ENCODE data around the gene ARHGEF17.

ARHGEF17 gene

DNA sequence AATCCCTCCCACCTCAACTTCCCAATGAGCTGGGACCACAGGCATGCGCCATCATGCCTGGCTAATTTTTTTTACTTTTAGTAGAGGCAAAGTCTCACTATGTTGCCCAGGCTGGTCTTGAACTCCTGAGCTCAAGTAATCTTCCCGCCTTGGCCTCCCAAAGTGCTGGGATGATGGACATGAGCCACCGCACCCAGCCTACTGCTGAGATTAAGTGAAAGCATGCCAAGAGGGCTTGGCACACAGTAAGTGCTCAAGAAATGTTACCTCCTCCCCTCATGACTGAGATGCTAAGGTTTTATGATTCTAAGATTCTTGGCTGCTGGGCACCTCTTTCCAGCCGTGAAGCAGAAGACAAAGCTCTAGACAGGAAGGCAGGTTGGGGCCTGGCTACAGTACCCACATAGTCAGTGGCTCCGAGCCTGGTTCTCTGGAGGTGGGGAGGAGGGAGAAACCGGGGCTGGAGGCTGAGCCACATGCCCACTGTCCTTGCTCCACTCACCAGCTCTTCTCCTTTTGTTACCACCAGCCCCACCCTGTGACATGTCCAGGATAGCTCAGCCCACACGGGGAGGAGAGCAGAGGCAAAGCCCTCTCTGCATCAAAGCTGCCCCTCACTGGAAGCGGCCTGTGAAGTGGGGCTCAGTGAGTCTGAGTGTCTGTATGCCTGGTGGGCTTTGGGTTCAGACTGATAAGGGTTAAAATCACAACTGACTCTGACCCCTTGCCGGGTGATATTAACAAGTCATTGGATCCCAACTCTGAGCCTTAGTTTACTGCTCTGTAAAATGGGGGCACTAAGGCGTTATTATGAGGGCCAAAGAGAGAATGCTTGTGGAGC, 12.9 kb downstream of the ARHGEF17 start:
- no peak for TF ChIP-seq CTBP1 (IDR thresholded peaks at IDR 0.05; ENCODE audit: borderline replicate concordance)
- no peak for TF ChIP-seq SP1 (IDR thresholded peaks at IDR 0.05)
- TF ChIP-seq LEF1 (IDR thresholded peaks at IDR 0.05; ENCODE audit: borderline replicate concordance): no peak
- no peak for TF ChIP-seq ZNF384 (IDR thresholded peaks at IDR 0.05)
- TF ChIP-seq ELF4 (IDR thresholded peaks at IDR 0.05): no peak
- TF ChIP-seq, protein P1, sequence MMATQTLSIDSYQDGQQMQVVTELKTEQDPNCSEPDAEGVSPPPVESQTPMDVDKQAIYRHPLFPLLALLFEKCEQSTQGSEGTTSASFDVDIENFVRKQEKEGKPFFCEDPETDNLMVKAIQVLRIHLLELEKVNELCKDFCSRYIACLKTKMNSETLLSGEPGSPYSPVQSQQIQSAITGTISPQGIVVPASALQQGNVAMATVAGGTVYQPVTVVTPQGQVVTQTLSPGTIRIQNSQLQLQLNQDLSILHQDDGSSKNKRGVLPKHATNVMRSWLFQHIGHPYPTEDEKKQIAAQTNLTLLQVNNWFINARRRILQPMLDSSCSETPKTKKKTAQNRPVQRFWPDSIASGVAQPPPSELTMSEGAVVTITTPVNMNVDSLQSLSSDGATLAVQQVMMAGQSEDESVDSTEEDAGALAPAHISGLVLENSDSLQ (IDR thresholded peaks at IDR 0.05): no peak
- TF ChIP-seq FOXM1 (IDR thresholded peaks at IDR 0.05; ENCODE audit: borderline replicate concordance): no peak
- TF ChIP-seq SUZ12 (IDR thresholded peaks at IDR 0.05): no peak
- no peak for TF ChIP-seq BHLHE40 (IDR thresholded peaks at IDR 0.05; ENCODE audit: borderline replicate concordance)
- TF ChIP-seq HDGF (IDR thresholded peaks at IDR 0.05; ENCODE audit: borderline replicate concordance): no peak
- TF ChIP-seq ARNT (IDR thresholded peaks at IDR 0.05): no peak
- TF ChIP-seq FOXK2 (IDR thresholded peaks at IDR 0.05): no peak
- TF ChIP-seq TARDBP (IDR thresholded peaks at IDR 0.05): no peak
- TF ChIP-seq L3MBTL2 (conservative IDR thresholded peaks at IDR 0.05): no peak
- TF ChIP-seq NFRKB (IDR thresholded peaks at IDR 0.05): no peak
- TF ChIP-seq FOXA1 (IDR thresholded peaks at IDR 0.05): no peak
- CTCF ChIA-PET: no interaction called here
- DNase-seq (ENCODE audit: extremely low spot score): no peak
- POLR2A ChIA-PET: interaction anchor here (1.1 kb wide), 1 partner anchor 12 kb away, joined by 4 read pairs; no protein-coding TSS in a partner anchor

GRCh38 chr11:73321604-73322381, 13.7 kb downstream of the ARHGEF17 start:
- DNase-seq (ENCODE audit: extremely low spot score): no peak
- POLR2A ChIA-PET: interaction anchor here (1.1 kb wide), 1 partner anchor 13 kb away, joined by 4 read pairs; no protein-coding TSS in a partner anchor
- no peak for TF ChIP-seq FOXM1 (IDR thresholded peaks at IDR 0.05; ENCODE audit: borderline replicate concordance)
- TF ChIP-seq NFRKB (IDR thresholded peaks at IDR 0.05): no peak
- TF ChIP-seq, protein P1 (IDR thresholded peaks at IDR 0.05): no peak
- TF ChIP-seq LEF1 (IDR thresholded peaks at IDR 0.05; ENCODE audit: borderline replicate concordance): no peak
- CTCF ChIA-PET: no interaction called here

DNA sequence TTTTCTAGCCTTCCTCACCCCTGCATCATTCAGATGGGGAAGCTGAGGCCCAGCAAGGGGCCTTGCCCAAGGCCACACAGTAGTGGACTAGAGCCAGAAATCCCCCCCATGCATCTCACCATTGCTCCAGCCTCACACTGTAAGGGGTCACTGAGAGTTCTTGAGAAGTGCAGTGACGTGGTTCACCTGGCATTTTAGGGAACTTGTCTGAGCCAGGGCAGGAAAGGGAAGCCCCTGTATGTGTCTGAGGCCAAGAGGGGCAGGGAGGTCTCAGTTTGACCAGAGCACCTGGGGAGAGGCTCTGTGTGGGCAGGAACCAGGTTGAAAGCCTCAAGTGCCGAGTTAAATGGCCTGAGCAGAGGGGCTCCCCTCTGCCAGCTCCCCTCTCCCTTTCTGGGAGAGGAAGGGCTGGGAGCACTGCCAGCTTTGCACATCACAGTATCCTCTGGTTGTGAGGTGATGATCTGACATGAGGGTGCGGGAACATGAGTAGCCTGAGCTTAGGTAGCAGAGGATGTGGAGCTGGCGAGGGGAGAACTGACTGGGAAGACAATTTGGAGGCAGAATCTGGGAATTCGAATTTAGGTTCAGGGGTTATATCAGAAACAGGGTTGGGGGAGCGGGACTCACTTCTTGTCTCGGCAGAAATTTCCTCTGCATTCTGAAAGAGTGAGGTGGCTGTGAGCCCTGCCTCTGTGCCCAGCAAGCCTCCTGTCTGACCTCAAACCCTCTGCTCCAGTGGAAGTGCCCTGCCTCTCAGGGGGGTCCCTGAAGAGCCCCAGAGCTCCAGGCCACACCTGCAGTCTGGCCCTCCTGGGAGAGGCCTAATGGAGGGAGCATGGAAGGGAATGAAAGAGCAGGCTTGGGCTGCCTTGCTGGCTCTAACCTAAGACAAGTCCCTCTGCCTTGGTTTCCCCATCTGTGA, 14.6 kb downstream of the ARHGEF17 start:
- no peak for DNase-seq (ENCODE audit: extremely low spot score)
- ChIA-PET POLR2A (interaction anchor here (1.9 kb wide), 1 partner anchor 14 kb away, joined by 9 read pairs; the partner anchor contains the start of gene ARHGEF17), CTCF (interaction anchor here (1.0 kb wide), 1 partner anchor 14 kb away, joined by 3 read pairs; no protein-coding TSS in a partner anchor)
- TF ChIP-seq LEF1 (IDR thresholded peaks at IDR 0.05; ENCODE audit: borderline replicate concordance) (no peak), BHLHE40 (IDR thresholded peaks at IDR 0.05; ENCODE audit: borderline replicate concordance) (no peak), TARDBP (IDR thresholded peaks at IDR 0.05) (no peak), FOXK2 (IDR thresholded peaks at IDR 0.05) (no peak), ZNF384 (IDR thresholded peaks at IDR 0.05) (no peak), CTBP1 (IDR thresholded peaks at IDR 0.05; ENCODE audit: borderline replicate concordance) (no peak), FOXM1 (IDR thresholded peaks at IDR 0.05; ENCODE audit: borderline replicate concordance) (no peak), SP1 (IDR thresholded peaks at IDR 0.05) (no peak), HDGF (IDR thresholded peaks at IDR 0.05; ENCODE audit: borderline replicate concordance) (no peak), FOXA1 (IDR thresholded peaks at IDR 0.05) (no peak)

- POLR2A ChIA-PET: interaction anchor here (1.9 kb wide), 1 partner anchor 15 kb away, joined by 9 read pairs; the partner anchor contains the start of gene ARHGEF17
- CTCF ChIA-PET: interaction anchor here (1.0 kb wide), 1 partner anchor 14 kb away, joined by 3 read pairs; no protein-coding TSS in a partner anchor
- no peak for TF ChIP-seq FOXK2 (IDR thresholded peaks at IDR 0.05)
- no peak for TF ChIP-seq ELF4 (IDR thresholded peaks at IDR 0.05)
- TF ChIP-seq ZNF384 (IDR thresholded peaks at IDR 0.05): no peak
- TF ChIP-seq HDGF (IDR thresholded peaks at IDR 0.05; ENCODE audit: borderline replicate concordance): no peak
- no peak for TF ChIP-seq ARNT (IDR thresholded peaks at IDR 0.05)
- TF ChIP-seq L3MBTL2 (conservative IDR thresholded peaks at IDR 0.05): no peak
- TF ChIP-seq, protein P1 (IDR thresholded peaks at IDR 0.05): no peak
- TF ChIP-seq NFRKB (IDR thresholded peaks at IDR 0.05): no peak
- no peak for TF ChIP-seq SUZ12 (IDR thresholded peaks at IDR 0.05)
- TF ChIP-seq LEF1 (IDR thresholded peaks at IDR 0.05; ENCODE audit: borderline replicate concordance): no peak
- TF ChIP-seq BHLHE40 (IDR thresholded peaks at IDR 0.05; ENCODE audit: borderline replicate concordance): no peak
- no peak for TF ChIP-seq SP1 (IDR thresholded peaks at IDR 0.05)
- TF ChIP-seq FOXM1 (IDR thresholded peaks at IDR 0.05; ENCODE audit: borderline replicate concordance): no peak
- DNase-seq (ENCODE audit: extremely low spot score): peak; percentile 26
Measured at GRCh38 chr11:73323464-73323863, 15.4 kb downstream of the ARHGEF17 start.

DNA sequence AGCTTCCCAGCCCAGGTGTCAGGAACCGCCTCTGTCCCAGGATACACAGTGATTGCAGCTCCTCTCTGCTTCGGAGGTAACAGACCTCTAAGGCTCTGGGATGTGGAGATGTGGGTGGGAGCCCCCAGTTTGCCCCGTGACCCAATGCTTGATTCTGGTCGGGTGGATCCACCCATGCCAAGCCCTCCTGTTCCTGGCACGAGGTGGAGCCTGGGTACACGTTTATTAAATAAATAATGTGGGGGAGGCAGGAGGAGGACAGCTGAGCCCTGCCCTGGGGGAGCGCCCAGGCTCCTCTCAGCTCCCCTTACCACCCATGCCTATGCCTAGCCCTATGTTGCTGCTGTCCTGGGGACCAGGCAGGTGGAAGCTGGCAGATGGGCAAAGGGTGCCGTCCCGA, 16.0 kb downstream of the ARHGEF17 start:
- ChIA-PET POLR2A (interaction anchor here (1.9 kb wide), 1 partner anchor 16 kb away, joined by 9 read pairs; the partner anchor contains the start of gene ARHGEF17), CTCF (no interaction called here)
- no peak for DNase-seq (ENCODE audit: extremely low spot score)
- TF ChIP-seq, protein P1 (IDR thresholded peaks at IDR 0.05): no peak
- TF ChIP-seq FOXA1 (IDR thresholded peaks at IDR 0.05): no peak
